Cardiac fibroblast (primary cell): ENCODE data around the gene ATRNL1.
"Not testable (repeated sequence)": the region's sequence is repeated elsewhere in the genome, so short reads cannot be mapped to it uniquely, and the experiment has no call there.

Experiments
- DNase-seq, 2 donors: peaks; one replicate each; pipeline versions ENCODE4 v3.0.0 to v3.0.0-alpha.2; 2010; ENCODE audit warnings: low read depth in 2 of 2
- H3K4me3 ChIP-seq, 2 donors: replicated peaks in 1 of 2; 1 replicate in 1 of 2; 2 replicates in 1 of 2; pipeline ENCODE4 v1.5.1; 2011; ENCODE audit warnings: low read depth in 2 of 2, low read length in 2 of 2, mild to moderate bottlenecking in 2 of 2, moderate library complexity in 1 of 2
- TF ChIP-seq, protein P1 (sequence below): IDR thresholded peaks from one replicate; pipeline ENCODE4 v1.5.1; 2011; ENCODE audit warnings: low read depth, mild to moderate bottlenecking, low read length, inconsistent platforms

Gene ATRNL1

DNA sequence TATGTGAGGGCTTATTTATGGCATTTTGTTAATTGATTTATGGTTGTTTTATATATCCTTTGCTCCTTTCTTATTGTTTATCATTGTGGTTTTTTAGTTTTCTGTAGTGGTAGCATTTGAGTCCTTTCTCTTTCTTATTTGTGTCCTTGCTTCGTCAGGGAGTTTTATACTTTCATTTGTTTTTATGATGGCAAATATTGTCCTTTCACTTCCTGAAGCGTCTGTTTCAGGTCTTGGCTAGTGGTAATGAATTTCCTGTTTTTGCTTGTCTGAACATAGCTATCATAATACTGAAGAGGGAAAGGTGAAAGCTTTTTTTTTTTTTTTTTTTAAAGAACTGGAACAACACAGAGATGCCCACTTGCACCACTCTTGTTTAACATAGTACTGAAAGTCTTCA is 228.2 kb downstream of the ATRNL1 start:
- TF ChIP-seq, protein P1, sequence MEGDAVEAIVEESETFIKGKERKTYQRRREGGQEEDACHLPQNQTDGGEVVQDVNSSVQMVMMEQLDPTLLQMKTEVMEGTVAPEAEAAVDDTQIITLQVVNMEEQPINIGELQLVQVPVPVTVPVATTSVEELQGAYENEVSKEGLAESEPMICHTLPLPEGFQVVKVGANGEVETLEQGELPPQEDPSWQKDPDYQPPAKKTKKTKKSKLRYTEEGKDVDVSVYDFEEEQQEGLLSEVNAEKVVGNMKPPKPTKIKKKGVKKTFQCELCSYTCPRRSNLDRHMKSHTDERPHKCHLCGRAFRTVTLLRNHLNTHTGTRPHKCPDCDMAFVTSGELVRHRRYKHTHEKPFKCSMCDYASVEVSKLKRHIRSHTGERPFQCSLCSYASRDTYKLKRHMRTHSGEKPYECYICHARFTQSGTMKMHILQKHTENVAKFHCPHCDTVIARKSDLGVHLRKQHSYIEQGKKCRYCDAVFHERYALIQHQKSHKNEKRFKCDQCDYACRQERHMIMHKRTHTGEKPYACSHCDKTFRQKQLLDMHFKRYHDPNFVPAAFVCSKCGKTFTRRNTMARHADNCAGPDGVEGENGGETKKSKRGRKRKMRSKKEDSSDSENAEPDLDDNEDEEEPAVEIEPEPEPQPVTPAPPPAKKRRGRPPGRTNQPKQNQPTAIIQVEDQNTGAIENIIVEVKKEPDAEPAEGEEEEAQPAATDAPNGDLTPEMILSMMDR = no peak

DNA sequence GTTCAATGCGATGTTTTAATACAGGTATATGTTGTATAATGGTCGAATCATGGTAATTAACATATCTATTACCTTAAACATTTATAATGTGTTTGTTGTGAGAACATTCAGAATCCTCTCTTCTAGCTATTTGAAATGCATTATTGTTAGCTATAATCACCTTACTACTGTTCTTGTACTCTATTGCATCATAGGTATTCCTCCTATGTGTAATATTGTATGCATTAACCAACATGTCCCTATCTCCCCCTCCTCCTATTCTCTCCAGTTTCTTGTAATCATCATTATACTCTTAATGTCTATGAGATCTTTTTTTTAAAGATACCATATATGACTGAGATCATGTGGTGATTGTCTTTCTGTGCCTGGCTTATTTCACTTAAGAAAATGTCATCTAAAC is 235.2 kb downstream of the ATRNL1 start:
- TF ChIP-seq, protein P1 = no peak
- no peak for DNase-seq
- H3K4me3 ChIP-seq = no peak overlapping the region

More for the DNA sequence above, 228.2 kb downstream of the ATRNL1 start:
- DNase-seq = no peak
- no peak overlapping the region for H3K4me3 ChIP-seq

- H3K4me3 ChIP-seq = no peak overlapping the region
- TF ChIP-seq, protein P1 = no peak
- no peak for DNase-seq
These were observed 242.2 kb downstream of the ATRNL1 start for GRCh38 chr10:115335366-115335765.

- TF ChIP-seq, protein P1 = peak; percentile 67
- H3K4me3 ChIP-seq = no peak overlapping the region
- peak; percentile 77 to 79 for DNase-seq
These were observed 262.1 kb downstream of the ATRNL1 start for GRCh38 chr10:115355162-115355760.

DNA sequence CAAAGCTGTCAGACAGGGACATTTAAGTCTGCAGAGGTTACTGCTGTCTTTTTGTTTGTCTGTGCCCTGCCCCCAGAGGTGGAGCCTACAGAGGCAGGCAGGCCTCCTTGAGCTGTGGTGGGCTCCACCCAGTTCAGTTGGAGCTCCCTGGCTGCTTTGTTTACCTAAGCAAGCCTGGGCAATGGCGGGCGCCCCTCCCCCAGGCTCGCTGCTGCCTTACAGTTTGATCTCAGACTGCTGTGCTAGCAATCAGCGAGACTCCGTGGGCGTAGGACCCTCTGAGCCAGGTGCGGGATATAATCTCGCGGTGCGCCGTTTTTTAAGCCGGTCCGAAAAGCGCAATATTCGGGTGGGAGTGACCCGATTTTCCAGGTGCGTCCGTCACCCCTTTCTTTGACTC is 274.8 kb downstream of the ATRNL1 start:
- not testable (repeated sequence) for H3K4me3 ChIP-seq, DNase-seq

- no peak for DNase-seq
- no peak overlapping the region for H3K4me3 ChIP-seq
- TF ChIP-seq, protein P1 = no peak
These were observed 285.9 kb downstream of the ATRNL1 start for GRCh38 chr10:115379064-115379463.

- no peak for DNase-seq
- no peak overlapping the region for H3K4me3 ChIP-seq
- TF ChIP-seq, protein P1 = no peak
These were observed 291.5 kb downstream of the ATRNL1 start for GRCh38 chr10:115384665-115385064.
